NB4 (cell line): Measurements from ENCODE around the gene VPS37C.

Experiments used
- CTCF ChIP-seq: IDR thresholded peaks from one replicate; pipeline ENCODE4 v1.5.1; 2012; ENCODE audit warnings: low read depth, low read length
- MAX ChIP-seq: IDR thresholded peaks from 2 replicates; pipeline ENCODE4 v1.6.1; 2011; ENCODE audit warnings: low read depth, low read length
- MYC ChIP-seq: IDR thresholded peaks from 2 replicates; pipeline ENCODE4 v1.6.1; 2011; ENCODE audit warnings: low read depth, low read length
- POLR2A ChIP-seq: IDR thresholded peaks from 2 replicates; pipeline ENCODE4 v1.6.1; 2011; ENCODE audit warnings: mild to moderate bottlenecking; ENCODE audit not compliant: insufficient read length; ENCODE audit errors: extremely low read depth

GRCh38 chr11:61080986-61081590, 80.1 kb downstream of the VPS37C start:
- TF ChIP-seq CTCF: no peak
- TF ChIP-seq POLR2A: no peak
- TF ChIP-seq MAX: no peak
- TF ChIP-seq MYC: no peak
